Neural progenitor cell (in vitro differentiated cells): ENCODE results near the gene DOK4. TPM values are rescaled to one million over a fixed set of nuclear protein-coding genes. Genes with fewer than 3 reads are reported as not detected.

Experiments used
- DNase-seq: peaks from one replicate; pipeline ENCODE4 v3.0.0-alpha.2; 2016; ENCODE audit warnings: low spot score
- H2AFZ ChIP-seq: fragments of 200-600 bp; sonication (generic); replicated peaks from 2 replicates; pipeline ENCODE4 v1.6.1; 2016; ENCODE audit warnings: antibody characterized with exemption
- H3F3A ChIP-seq: fragments of 200-600 bp; sonication (generic); 2 replicates; pipeline ENCODE4 v1.6.1; 2016; ENCODE audit warnings: antibody characterized with exemption, low read depth
- H3K27ac ChIP-seq: fragments of 200-600 bp; sonication (generic); 2 replicates; pipeline ENCODE4 v1.5.1; 2016; ENCODE audit warnings: mild to moderate bottlenecking
- H3K27me3 ChIP-seq: fragments of 200-600 bp; sonication (generic); 2 replicates; pipeline ENCODE4 v1.6.1; 2016; ENCODE audit warnings: mild to moderate bottlenecking, moderate library complexity
- H3K36me3 ChIP-seq: fragments of 200-600 bp; sonication (generic); 2 replicates; pipeline ENCODE4 v1.5.1; 2016
- H3K4me1 ChIP-seq: fragments of 200-600 bp; sonication (generic); 2 replicates; pipeline ENCODE4 v1.6.1; 2016; ENCODE audit warnings: mixed run types
- H3K4me2 ChIP-seq: fragments of 200-600 bp; sonication (generic); 2 replicates; pipeline ENCODE4 v1.6.1; 2016
- H3K4me3 ChIP-seq: fragments of 200-600 bp; sonication (generic); 2 replicates; pipeline ENCODE4 v1.5.1; 2016
- H3K79me2 ChIP-seq: fragments of 200-600 bp; sonication (generic); 2 replicates; pipeline ENCODE4 v1.6.1; 2016; ENCODE audit warnings: low read depth
- H3K9ac ChIP-seq: fragments of 200-600 bp; sonication (generic); 2 replicates; pipeline ENCODE4 v1.6.1; 2016
- H3K9me3 ChIP-seq: fragments of 200-600 bp; sonication (generic); 2 replicates; pipeline ENCODE4 v1.5.1; 2016; ENCODE audit warnings: low read depth
- H4K20me1 ChIP-seq: fragments of 200-600 bp; sonication (generic); 2 replicates; pipeline ENCODE4 v1.6.1; 2016; ENCODE audit warnings: low read depth
- H3K27ac Mint-ChIP-seq: 3 replicates; pipeline ENCODE4 v1.8.0; 2021; ENCODE audit warnings: mixed read lengths
- H3K27me3 Mint-ChIP-seq: 2 replicates; pipeline ENCODE4 v1.8.0; 2022; ENCODE audit warnings: low read depth, mild to moderate bottlenecking, inconsistent platforms, moderate library complexity, mixed read lengths; ENCODE audit not compliant: insufficient read depth
- H3K36me3 Mint-ChIP-seq: 3 replicates; pipeline ENCODE4 v1.8.0; 2021; ENCODE audit warnings: mixed read lengths
- H3K4me1 Mint-ChIP-seq: 3 replicates; pipeline ENCODE4 v1.8.0; 2021; ENCODE audit warnings: mixed read lengths
- H3K4me3 Mint-ChIP-seq: 3 replicates; pipeline ENCODE4 v1.8.0; 2021; ENCODE audit warnings: mild to moderate bottlenecking, moderate library complexity, mixed read lengths
- H3K9me3 Mint-ChIP-seq: 3 replicates; pipeline ENCODE4 v1.8.0; 2020; ENCODE audit warnings: mixed read lengths
- EZH2 ChIP-seq: fragments of 200-600 bp; sonication (generic); IDR thresholded peaks from 2 replicates; pipeline ENCODE4 v1.6.1; 2017; ENCODE audit warnings: antibody characterized with exemption, mild to moderate bottlenecking, moderate library complexity
- EZH2phosphoT487 ChIP-seq: fragments of 200-600 bp; sonication (generic); IDR thresholded peaks from 2 replicates; pipeline ENCODE4 v1.6.1; 2017; ENCODE audit warnings: antibody characterized with exemption
- total RNA-seq: library from RNA; depleted of rRNA; stranded (reverse); fragments of >200 nt; gene quantifications from 2 replicates; pipeline ENCODE4 v1.2.3, GENCODE V29; 2015; ENCODE audit warnings: low replicate concordance
- TF ChIP-seq, protein P1 (sequence below): fragments of 200-600 bp; sonication (generic); IDR thresholded peaks from 2 replicates; pipeline ENCODE4 v1.5.1; 2017; ENCODE audit warnings: antibody characterized with exemption, mild to moderate bottlenecking

Gene DOK4
- total RNA-seq, 1 donor from 2014 or later, result 10.5 TPM

DNA sequence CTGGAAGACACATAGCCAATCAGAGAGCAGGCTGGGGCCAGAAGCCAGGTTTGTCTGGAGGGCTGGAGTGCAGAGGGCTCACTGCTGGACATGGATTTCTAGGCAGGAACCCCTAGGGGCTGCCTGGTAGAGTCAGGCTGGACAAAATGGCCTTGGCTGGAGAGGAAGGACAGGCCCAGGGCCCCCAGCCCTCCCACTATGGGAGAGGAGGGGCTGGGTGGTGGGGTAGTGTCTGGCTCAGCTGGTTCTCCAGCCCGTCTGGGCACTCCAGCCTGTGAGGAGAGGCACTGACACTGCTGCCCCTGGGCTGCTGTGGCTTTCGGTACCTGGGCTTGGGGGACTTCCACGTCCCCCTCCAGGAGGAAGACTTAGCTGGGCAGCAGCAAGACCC lies 21.7 kb upstream of the DOK4 start:
- Histone ChIP-seq H3K4me1 (peaks cover 11% of the 10 kb centered on the region), H4K20me1 (no peaks in the 10 kb centered on the region)
- H3K4me1 Mint-ChIP-seq, result peaks cover 36% of the 10 kb centered on the region

DNA sequence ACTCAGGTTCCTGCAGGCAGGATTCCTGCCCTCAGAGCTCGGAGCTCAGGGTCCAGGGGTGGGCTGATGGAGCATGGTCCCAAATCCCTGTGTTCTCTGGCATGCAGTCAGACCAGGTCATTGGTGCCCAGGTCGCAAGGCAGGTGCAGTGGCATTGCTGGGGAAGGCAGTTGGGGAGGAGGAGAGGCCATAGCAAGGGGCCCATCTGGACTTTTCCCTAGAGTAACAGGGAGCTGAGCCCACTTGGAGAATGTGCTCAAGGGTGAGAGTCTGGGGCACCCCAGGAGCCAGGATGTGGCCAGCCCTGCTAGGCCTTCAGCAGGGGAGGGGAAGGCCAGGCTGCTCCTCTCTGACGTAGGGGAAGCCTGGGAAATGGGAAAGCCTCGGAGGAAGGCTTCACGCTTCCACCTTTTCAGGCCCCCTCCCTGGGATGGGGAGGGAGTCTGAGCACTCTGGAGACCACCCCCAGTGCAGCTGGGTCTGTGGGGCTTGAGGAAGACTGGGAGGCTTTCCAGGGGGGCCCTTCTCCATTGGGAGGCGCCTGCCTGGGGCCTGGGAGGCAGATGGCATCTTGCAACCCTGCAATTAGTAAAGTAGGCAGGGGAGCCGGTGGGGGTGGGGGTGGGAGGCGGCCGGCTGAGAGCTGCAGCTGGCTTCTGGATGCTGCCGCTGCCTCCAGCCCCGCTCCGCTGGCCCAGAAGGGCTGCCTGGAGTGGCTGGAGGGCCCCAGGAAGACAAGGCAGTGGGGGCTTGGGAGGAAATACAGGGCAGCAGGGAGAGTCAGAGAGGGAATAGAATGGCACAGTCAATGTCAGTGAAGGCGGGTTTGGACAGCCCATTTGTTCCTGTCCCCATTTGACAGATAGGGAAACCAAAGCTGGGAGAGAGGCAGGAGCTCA lies 21.1 kb upstream of the DOK4 start:
- Mint-ChIP-seq H3K36me3 (peaks cover 2% of the 10 kb centered on the region), H3K4me1 (peaks cover 38% of the 10 kb centered on the region), H3K9me3 (no peaks in the 10 kb centered on the region), H3K4me3 (no peak overlapping the region), H3K27ac (peak overlapping the region; percentile 72), H3K27me3 (peaks cover 13% of the 10 kb centered on the region)
- peak overlapping the region; percentile 25 for H3K4me2 ChIP-seq
- no peak overlapping the region for H3K4me3 ChIP-seq
- no peak overlapping the region for H3K9ac ChIP-seq
- no peaks in the 10 kb centered on the region for H3K9me3 ChIP-seq
- no peaks in the 10 kb centered on the region for H3K79me2 ChIP-seq
- H4K20me1 ChIP-seq, result no peaks in the 10 kb centered on the region
- no peak for TF ChIP-seq EZH2
- TF ChIP-seq, protein P1, sequence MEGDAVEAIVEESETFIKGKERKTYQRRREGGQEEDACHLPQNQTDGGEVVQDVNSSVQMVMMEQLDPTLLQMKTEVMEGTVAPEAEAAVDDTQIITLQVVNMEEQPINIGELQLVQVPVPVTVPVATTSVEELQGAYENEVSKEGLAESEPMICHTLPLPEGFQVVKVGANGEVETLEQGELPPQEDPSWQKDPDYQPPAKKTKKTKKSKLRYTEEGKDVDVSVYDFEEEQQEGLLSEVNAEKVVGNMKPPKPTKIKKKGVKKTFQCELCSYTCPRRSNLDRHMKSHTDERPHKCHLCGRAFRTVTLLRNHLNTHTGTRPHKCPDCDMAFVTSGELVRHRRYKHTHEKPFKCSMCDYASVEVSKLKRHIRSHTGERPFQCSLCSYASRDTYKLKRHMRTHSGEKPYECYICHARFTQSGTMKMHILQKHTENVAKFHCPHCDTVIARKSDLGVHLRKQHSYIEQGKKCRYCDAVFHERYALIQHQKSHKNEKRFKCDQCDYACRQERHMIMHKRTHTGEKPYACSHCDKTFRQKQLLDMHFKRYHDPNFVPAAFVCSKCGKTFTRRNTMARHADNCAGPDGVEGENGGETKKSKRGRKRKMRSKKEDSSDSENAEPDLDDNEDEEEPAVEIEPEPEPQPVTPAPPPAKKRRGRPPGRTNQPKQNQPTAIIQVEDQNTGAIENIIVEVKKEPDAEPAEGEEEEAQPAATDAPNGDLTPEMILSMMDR, result no peak
- no peak for TF ChIP-seq EZH2phosphoT487
- H3K27me3 ChIP-seq, result no peaks in the 10 kb centered on the region
- H2AFZ ChIP-seq, result peak overlapping the region; percentile 91
- H3F3A ChIP-seq, result peaks cover 5% of the 10 kb centered on the region
- H3K4me1 ChIP-seq, result peaks cover 11% of the 10 kb centered on the region
- peak; percentile 31 for DNase-seq
- no peaks in the 10 kb centered on the region for H3K36me3 ChIP-seq
- H3K27ac ChIP-seq, result no peak overlapping the region

More for the DNA sequence above, 21.7 kb upstream of the DOK4 start:
- Mint-ChIP-seq H3K4me3 (no peak overlapping the region), H3K27ac (no peak overlapping the region), H3K9me3 (no peaks in the 10 kb centered on the region), H3K36me3 (peaks cover 2% of the 10 kb centered on the region), H3K27me3 (peaks cover 13% of the 10 kb centered on the region)
- TF ChIP-seq, protein P1, result no peak
- no peak for TF ChIP-seq EZH2phosphoT487
- no peak for TF ChIP-seq EZH2
- no peak overlapping the region for H3K4me3 ChIP-seq
- H3K36me3 ChIP-seq, result no peaks in the 10 kb centered on the region
- no peaks in the 10 kb centered on the region for H3K9me3 ChIP-seq
- no peaks in the 10 kb centered on the region for H3K79me2 ChIP-seq
- no peak overlapping the region for H3K27ac ChIP-seq
- no peak overlapping the region for H3K4me2 ChIP-seq
- peak overlapping the region; percentile 91 for H2AFZ ChIP-seq
- H3F3A ChIP-seq, result peaks cover 5% of the 10 kb centered on the region
- no peak overlapping the region for H3K9ac ChIP-seq
- DNase-seq, result no peak
- no peaks in the 10 kb centered on the region for H3K27me3 ChIP-seq

DNA sequence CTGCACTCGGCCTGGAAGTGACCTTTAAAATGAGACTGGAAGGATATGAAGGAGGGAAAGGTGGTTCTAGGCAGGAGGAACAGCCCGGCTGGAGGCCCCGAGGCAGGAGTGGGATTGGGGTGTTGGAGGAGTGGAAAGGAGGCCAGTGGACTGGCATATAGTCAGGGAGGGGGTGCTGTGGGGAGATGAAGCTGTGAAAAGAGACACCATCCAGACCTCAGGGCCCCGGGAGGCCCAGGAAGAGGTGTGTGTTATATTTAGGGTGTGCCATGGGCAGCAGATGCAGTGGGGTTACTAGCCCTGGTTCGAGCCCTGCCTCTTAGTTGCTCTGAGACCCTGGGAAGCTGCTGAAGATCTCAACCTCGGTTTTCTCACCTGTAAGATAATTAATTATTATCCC lies 18.9 kb upstream of the DOK4 start:
- no peaks in the 10 kb centered on the region for H4K20me1 ChIP-seq
- DNase-seq, result no peak
- H3K9ac ChIP-seq, result no peak overlapping the region
- Mint-ChIP-seq H3K36me3 (no peaks in the 10 kb centered on the region), H3K27me3 (peaks cover 14% of the 10 kb centered on the region), H3K4me1 (peaks cover 36% of the 10 kb centered on the region), H3K27ac (no peak overlapping the region), H3K9me3 (no peaks in the 10 kb centered on the region), H3K4me3 (no peak overlapping the region)
- H3K9me3 ChIP-seq, result no peaks in the 10 kb centered on the region
- H3K79me2 ChIP-seq, result no peaks in the 10 kb centered on the region
- no peak overlapping the region for H3K4me3 ChIP-seq
- no peak overlapping the region for H3K27ac ChIP-seq
- no peaks in the 10 kb centered on the region for H3F3A ChIP-seq
- no peak overlapping the region for H3K4me2 ChIP-seq
- no peaks in the 10 kb centered on the region for H3K27me3 ChIP-seq
- no peak overlapping the region for H2AFZ ChIP-seq
- H3K4me1 ChIP-seq, result peaks cover 11% of the 10 kb centered on the region
- no peak for TF ChIP-seq EZH2
- TF ChIP-seq EZH2phosphoT487, result no peak
- TF ChIP-seq, protein P1, result no peak
- no peaks in the 10 kb centered on the region for H3K36me3 ChIP-seq
